ENCODE results near the gene NTSR1.

Gene NTSR1

GRCh38 chr20:62760856-62761758 lies 52.5 kb downstream of the NTSR1 start:
- no peak for DNase-seq

- no peak for DNase-seq
Observed at GRCh38 chr20:62761759-62762131, 53.1 kb downstream of the NTSR1 start.

- no peak for DNase-seq
Observed at GRCh38 chr20:62762376-62762775, 53.7 kb downstream of the NTSR1 start.

- DNase-seq: no peak
Observed at GRCh38 chr20:62762801-62763368, 54.2 kb downstream of the NTSR1 start.

GRCh38 chr20:62763404-62763803 lies 54.8 kb downstream of the NTSR1 start:
- DNase-seq: no peak

GRCh38 chr20:62764156-62764935 lies 55.7 kb downstream of the NTSR1 start:
- no peak for DNase-seq

GRCh38 chr20:62765021-62765420 lies 56.4 kb downstream of the NTSR1 start:
- no peak for DNase-seq

- no peak for DNase-seq
Observed at GRCh38 chr20:62765432-62766070, 56.9 kb downstream of the NTSR1 start.

GRCh38 chr20:62766071-62766450 lies 57.4 kb downstream of the NTSR1 start:
- DNase-seq: no peak

- DNase-seq: no peak
Observed at GRCh38 chr20:62766716-62767115, 58.1 kb downstream of the NTSR1 start.

- DNase-seq: no peak
Observed at GRCh38 chr20:62768234-62768546, 59.6 kb downstream of the NTSR1 start.

- no peak for DNase-seq
Observed at GRCh38 chr20:62768551-62769287, 60.1 kb downstream of the NTSR1 start.

- DNase-seq: no peak
Observed at GRCh38 chr20:62769346-62770071, 60.9 kb downstream of the NTSR1 start.

- DNase-seq: no peak
Observed at GRCh38 chr20:62770111-62770910, 61.7 kb downstream of the NTSR1 start.

GRCh38 chr20:62770916-62771315 lies 62.3 kb downstream of the NTSR1 start:
- no peak for DNase-seq

- DNase-seq: no peak
Observed at GRCh38 chr20:62771396-62772102, 62.9 kb downstream of the NTSR1 start.

GRCh38 chr20:62772103-62772611 lies 63.5 kb downstream of the NTSR1 start:
- DNase-seq: no peak

GRCh38 chr20:62772619-62772989 lies 64.0 kb downstream of the NTSR1 start:
- no peak for DNase-seq

- DNase-seq: no peak
Observed at GRCh38 chr20:62772990-62773844, 64.6 kb downstream of the NTSR1 start.
